Neural cell (in vitro differentiated cells): ENCODE results near the gene DPP9.

Experiments used
- CTCF ChIP-seq: fragments of 450-650 bp; IDR thresholded peaks from 2 replicates; pipeline ENCODE4 v1.5.1; 2014; ENCODE audit warnings: antibody characterized with exemption, mild to moderate bottlenecking, moderate library complexity; ENCODE audit not compliant: poor library complexity, severe bottlenecking
- EP300 ChIP-seq: fragments of 450-650 bp; conservative IDR thresholded peaks from 2 replicates; pipeline ENCODE4 v1.6.1; 2014; ENCODE audit warnings: antibody characterized with exemption, mild to moderate bottlenecking, moderate library complexity; ENCODE audit not compliant: poor library complexity, severe bottlenecking
- EZH2 ChIP-seq: fragments of 200-600, 300-800 bp; shearing (Covaris generic), sonication (generic); IDR thresholded peaks from 2 replicates; pipeline ENCODE4 v1.6.1; 2014; ENCODE audit warnings: antibody characterized with exemption, low read length, borderline replicate concordance, mild to moderate bottlenecking; ENCODE audit not compliant: insufficient read depth, poor library complexity, severe bottlenecking
- POLR2AphosphoS5 ChIP-seq: IDR thresholded peaks from 2 replicates; pipeline ENCODE4 v1.6.1; 2012
- RAD21 ChIP-seq: fragments of 450-650 bp; conservative IDR thresholded peaks from 2 replicates; pipeline ENCODE4 v1.6.1; 2014; ENCODE audit warnings: antibody characterized with exemption, mild to moderate bottlenecking, moderate library complexity
- TF ChIP-seq, protein P1 (sequence below): IDR thresholded peaks from 2 replicates; pipeline ENCODE4 v1.6.1; 2012; ENCODE audit warnings: borderline replicate concordance

GRCh38 chr19:4701557-4701956 lies 22.1 kb downstream of the DPP9 start:
- no peak for TF ChIP-seq RAD21
- no peak for TF ChIP-seq EP300
- TF ChIP-seq EZH2: no peak
- no peak for TF ChIP-seq CTCF
- TF ChIP-seq, protein P1, sequence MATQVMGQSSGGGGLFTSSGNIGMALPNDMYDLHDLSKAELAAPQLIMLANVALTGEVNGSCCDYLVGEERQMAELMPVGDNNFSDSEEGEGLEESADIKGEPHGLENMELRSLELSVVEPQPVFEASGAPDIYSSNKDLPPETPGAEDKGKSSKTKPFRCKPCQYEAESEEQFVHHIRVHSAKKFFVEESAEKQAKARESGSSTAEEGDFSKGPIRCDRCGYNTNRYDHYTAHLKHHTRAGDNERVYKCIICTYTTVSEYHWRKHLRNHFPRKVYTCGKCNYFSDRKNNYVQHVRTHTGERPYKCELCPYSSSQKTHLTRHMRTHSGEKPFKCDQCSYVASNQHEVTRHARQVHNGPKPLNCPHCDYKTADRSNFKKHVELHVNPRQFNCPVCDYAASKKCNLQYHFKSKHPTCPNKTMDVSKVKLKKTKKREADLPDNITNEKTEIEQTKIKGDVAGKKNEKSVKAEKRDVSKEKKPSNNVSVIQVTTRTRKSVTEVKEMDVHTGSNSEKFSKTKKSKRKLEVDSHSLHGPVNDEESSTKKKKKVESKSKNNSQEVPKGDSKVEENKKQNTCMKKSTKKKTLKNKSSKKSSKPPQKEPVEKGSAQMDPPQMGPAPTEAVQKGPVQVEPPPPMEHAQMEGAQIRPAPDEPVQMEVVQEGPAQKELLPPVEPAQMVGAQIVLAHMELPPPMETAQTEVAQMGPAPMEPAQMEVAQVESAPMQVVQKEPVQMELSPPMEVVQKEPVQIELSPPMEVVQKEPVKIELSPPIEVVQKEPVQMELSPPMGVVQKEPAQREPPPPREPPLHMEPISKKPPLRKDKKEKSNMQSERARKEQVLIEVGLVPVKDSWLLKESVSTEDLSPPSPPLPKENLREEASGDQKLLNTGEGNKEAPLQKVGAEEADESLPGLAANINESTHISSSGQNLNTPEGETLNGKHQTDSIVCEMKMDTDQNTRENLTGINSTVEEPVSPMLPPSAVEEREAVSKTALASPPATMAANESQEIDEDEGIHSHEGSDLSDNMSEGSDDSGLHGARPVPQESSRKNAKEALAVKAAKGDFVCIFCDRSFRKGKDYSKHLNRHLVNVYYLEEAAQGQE: no peak
- TF ChIP-seq POLR2AphosphoS5: no peak
